Gastroesophageal sphincter (tissue), 4 donors: ENCODE data around the gene SMG6. TPM values are rescaled to one million over a fixed set of nuclear protein-coding genes. Genes with fewer than 3 reads are reported as not detected.

Source experiments
- ATAC-seq: fragments of 150-250 bp; one replicate; pipeline ENCODE4 v1.9.1; 2016; ENCODE audit warnings: mild to moderate bottlenecking, moderate library complexity
- H3K27ac ChIP-seq, 4 donors: fragments of 200-600 bp; sonication (generic) in 3 of 4; 1 replicate in 3 of 4; 2 replicates in 1 of 4; pipeline ENCODE4 v1.5.1; 2016 to 2019
- H3K27me3 ChIP-seq: fragments of 200-600 bp; sonication (generic); one replicate; pipeline ENCODE4 v1.5.1; 2019
- H3K36me3 ChIP-seq, 2 donors: fragments of 200-600 bp; sonication (generic); one replicate each; pipeline ENCODE4 v1.5.1; 2019; ENCODE audit warnings: control low read depth in 1 of 2
- H3K4me1 ChIP-seq, 3 donors: fragments of 200-600 bp; sonication (generic); 1 replicate in 2 of 3; 2 replicates in 1 of 3; pipeline ENCODE4 v1.5.1; 2016 to 2019; ENCODE audit warnings: control low read depth in 2 of 3
- H3K4me3 ChIP-seq, 2 donors: fragments of 200-600 bp; sonication (generic); one replicate each; pipeline ENCODE4 v1.5.1; 2019; ENCODE audit warnings: mild to moderate bottlenecking in 1 of 2, moderate library complexity in 1 of 2
- H3K9me3 ChIP-seq, 3 donors: fragments of 200-600 bp; sonication (generic); one replicate each; pipeline ENCODE4 v1.5.1; 2017 to 2019; ENCODE audit warnings: control low read depth in 2 of 3
- CTCF ChIP-seq, 4 experiments: fragments of 200-600 bp in 2 of 4; fragments of 450-650 bp in 2 of 4; sonication (generic) in 1 of 4; IDR thresholded peaks; one replicate each; pipeline ENCODE4 v1.5.1; 2017 to 2019; ENCODE audit warnings: antibody characterized with exemption in 4 of 4, mild to moderate bottlenecking in 2 of 4, moderate library complexity in 2 of 4
- EP300 ChIP-seq: sonication (generic); formaldehyde crosslinking; IDR thresholded peaks from one replicate; pipeline ENCODE4 v1.6.1; 2017; ENCODE audit warnings: antibody characterized with exemption, mild to moderate bottlenecking
- POLR2A ChIP-seq, 2 donors: fragments of 450-650 bp; IDR thresholded peaks; one replicate each; pipeline ENCODE4 v1.6.1; 2017; ENCODE audit warnings: antibody characterized with exemption in 2 of 2, mild to moderate bottlenecking in 2 of 2, moderate library complexity in 1 of 2
- POLR2AphosphoS5 ChIP-seq: sonication (generic); formaldehyde crosslinking; IDR thresholded peaks from one replicate; pipeline ENCODE4 v1.6.1; 2017; ENCODE audit warnings: antibody characterized with exemption
- WGBS, 2 donors: methylation state at CpG; one replicate each; pipeline ENCODE4 v1.1.5; 2018; ENCODE audit warnings: low coverage in 1 of 2; 5-methylcytosine and 5-hydroxymethylcytosine counted together
- total RNA-seq, 4 donors: library from RNA; depleted of rRNA; stranded (reverse); fragments of >200 nt; gene quantifications; one replicate each; pipeline ENCODE4 v1.1.0, GENCODE V29; 2016

The SMG6 gene
- total RNA-seq, 4 donors from 2014 or later = 27.2 to 75.5 (median 43.9) TPM

GRCh38 chr17:2184993-2185931 is 118.3 kb downstream of the SMG6 start:
- H3K4me3 ChIP-seq = no peak overlapping the region
- no peak overlapping the region for H3K27ac ChIP-seq
- ATAC-seq = no peak
- peaks cover 8 to 49% (median 38%) of the 10 kb centered on the region in 3 donors for H3K4me1 ChIP-seq
- TF ChIP-seq POLR2A (IDR thresholded peaks at IDR 0.05) (no peak), CTCF (IDR thresholded peaks at IDR 0.05) (no peak), POLR2AphosphoS5 (no peak), EP300 (no peak)
- no peaks in the 10 kb centered on the region for H3K9me3 ChIP-seq
- H3K27me3 ChIP-seq = no peaks in the 10 kb centered on the region
- 83 to 87% methylated on average over 16 to 19 of the region's 19 CpGs for WGBS, 2 donors
- peaks cover 0 to 33% of the 10 kb centered on the region in 2 donors for H3K36me3 ChIP-seq

GRCh38 chr17:2183346-2183745 is 120.2 kb downstream of the SMG6 start:
- H3K9me3 ChIP-seq = no peaks in the 10 kb centered on the region
- H3K27ac ChIP-seq = peak overlapping the region in 3 of 4 donors; percentile 44 to 89 (median 88)
- 54 to 55% methylated on average over 3 to 4 of the region's 5 CpGs for WGBS, 2 donors

GRCh38 chr17:2181897-2182448 is 121.6 kb downstream of the SMG6 start:
- Histone ChIP-seq H3K4me3 (no peak overlapping the region), H3K9me3 (no peaks in the 10 kb centered on the region), H3K4me1 (peaks cover 16 to 67% (median 53%) of the 10 kb centered on the region in 3 donors), H3K36me3 (peaks cover 0 to 17% of the 10 kb centered on the region in 2 donors), H3K27ac (peak overlapping the region; percentile 45 to 90 (median 88)), H3K27me3 (no peaks in the 10 kb centered on the region)
- ATAC-seq = no peak
- TF ChIP-seq POLR2AphosphoS5 (no peak), CTCF (IDR thresholded peaks at IDR 0.05) (no peak), EP300 (no peak), POLR2A (IDR thresholded peaks at IDR 0.05) (no peak)
- WGBS, 2 donors = 25 to 29% methylated on average over 4 to 6 of the region's 8 CpGs

More at GRCh38 chr17:2183346-2183745, 120.2 kb downstream of the SMG6 start:
- H3K4me1 ChIP-seq = peaks cover 16 to 54% (median 44%) of the 10 kb centered on the region in 3 donors
- ATAC-seq = no peak
- TF ChIP-seq CTCF (IDR thresholded peaks at IDR 0.05) = no peak
- TF ChIP-seq POLR2AphosphoS5 = no peak
- no peak for TF ChIP-seq EP300
- no peak for TF ChIP-seq POLR2A (IDR thresholded peaks at IDR 0.05)
- H3K36me3 ChIP-seq = peaks cover 0 to 31% of the 10 kb centered on the region in 2 donors
- H3K4me3 ChIP-seq = no peak overlapping the region
- H3K27me3 ChIP-seq = no peaks in the 10 kb centered on the region

GRCh38 chr17:2181206-2181896 is 122.2 kb downstream of the SMG6 start:
- Histone ChIP-seq H3K4me1 (peaks cover 21 to 73% (median 59%) of the 10 kb centered on the region in 3 donors), H3K36me3 (peaks cover 0 to 11% of the 10 kb centered on the region in 2 donors), H3K27me3 (no peaks in the 10 kb centered on the region), H3K9me3 (no peaks in the 10 kb centered on the region), H3K27ac (peak overlapping the region; percentile 45 to 90 (median 88)), H3K4me3 (no peak overlapping the region)
- peak; percentile 84 for ATAC-seq
- WGBS, 2 donors = 5 to 6% methylated on average over 4 to 10 of the region's 13 CpGs
- TF ChIP-seq POLR2A (IDR thresholded peaks at IDR 0.05) (no peak), EP300 (no peak), POLR2AphosphoS5 (peak; percentile 77), CTCF (IDR thresholded peaks at IDR 0.05) (no peak)
